Ramos (cell line): ENCODE data around the gene DNASE1L2.

ENCODE experiments used
- in situ Hi-C: fragments of 300-500 bp; cut with MboI; formaldehyde crosslinking; loops from one replicate; pipeline ENCODE4 v1.14.3; 2022; ENCODE audit warnings: low sequenced_read_pairs; ENCODE audit not compliant: unreplicated experiment

Gene DNASE1L2

GRCh38 chr16:2282866-2283555 is 46.8 kb downstream of the DNASE1L2 start:
- in situ Hi-C loops, result no loop called here

GRCh38 chr16:2284001-2284770 is 47.9 kb downstream of the DNASE1L2 start:
- in situ Hi-C loops, result no loop called here

- in situ Hi-C loops, result no loop called here
These were observed 48.7 kb downstream of the DNASE1L2 start for GRCh38 chr16:2284797-2285576.

GRCh38 chr16:2285731-2286191 is 49.5 kb downstream of the DNASE1L2 start:
- in situ Hi-C loops, result no loop called here

- in situ Hi-C loops, result no loop called here
These were observed 50.3 kb downstream of the DNASE1L2 start for GRCh38 chr16:2286550-2286949.

- in situ Hi-C loops, result no loop called here
These were observed 51.8 kb downstream of the DNASE1L2 start for GRCh38 chr16:2287916-2288547.
